H1 (cell line): ENCODE measurements around the gene SLC24A1.

Experiments used
- ATF3 ChIP-seq: IDR thresholded peaks from 2 replicates; pipeline ENCODE4 v1.6.1; 2011; ENCODE audit warnings: low read depth, mild to moderate bottlenecking, low read length; ENCODE audit not compliant: insufficient read depth
- CTCF ChIP-seq, 3 experiments: IDR thresholded peaks; 1 replicate in 2 of 3; 2 replicates in 1 of 3; pipeline versions ENCODE4 v1.5.1 to v1.6.1; 2011; ENCODE audit warnings: low read length in 3 of 3, mild to moderate bottlenecking in 3 of 3, inconsistent platforms in 2 of 3, low read depth in 1 of 3, moderate library complexity in 1 of 3; ENCODE audit not compliant: insufficient read depth in 1 of 3; ENCODE audit errors: control extremely low read depth in 1 of 3
- EZH2 ChIP-seq: fragments of 200-600 bp; sonication (generic); IDR thresholded peaks from 2 replicates; pipeline ENCODE4 v1.7.1; 2012; ENCODE audit warnings: low read depth, mild to moderate bottlenecking, moderate library complexity, low read length, inconsistent platforms; ENCODE audit not compliant: severe bottlenecking
- KDM1A ChIP-seq: fragments of 200-600, 300-600 bp; sonication (generic); IDR thresholded peaks from 2 replicates; pipeline ENCODE4 v1.7.1; 2016; ENCODE audit warnings: mild to moderate bottlenecking, low read length, borderline replicate concordance
- POLR2A ChIP-seq, 2 experiments: IDR thresholded peaks; 1 replicate in 1 of 2; 2 replicates in 1 of 2; pipeline ENCODE4 v1.6.1; 2011; ENCODE audit warnings: low read depth in 2 of 2, low read length in 2 of 2, mild to moderate bottlenecking in 2 of 2; ENCODE audit errors: control extremely low read depth in 1 of 2
- POLR2AphosphoS5 ChIP-seq: IDR thresholded peaks from 2 replicates; pipeline ENCODE4 v1.6.1; 2011; ENCODE audit warnings: low read depth, low read length
- TAF1 ChIP-seq: IDR thresholded peaks from 2 replicates; pipeline ENCODE4 v1.6.1; 2011; ENCODE audit warnings: mild to moderate bottlenecking, low read depth, low read length

- TF ChIP-seq KDM1A (no peak), POLR2A (IDR thresholded peaks at IDR 0.05; ENCODE audit: control extremely low read depth in 1 of 2, low read depth in 2 of 2, low read length in 2 of 2) (no peak), CTCF (IDR thresholded peaks at IDR 0.05; ENCODE audit: control extremely low read depth in 1 of 3, insufficient read depth in 1 of 3, low read depth in 1 of 3, low read length in 3 of 3) (no peak), EZH2 (no peak), ATF3 (no peak), POLR2AphosphoS5 (no peak), TAF1 (no peak)
These were observed 24.7 kb downstream of the SLC24A1 start for GRCh38 chr15:65646486-65646885.
